ENCODE data around the gene HELQ.

HELQ gene

GRCh38 chr4:83372931-83373330, 82.7 kb downstream of the HELQ start:
- no peak for DNase-seq (ENCODE audit: low read depth in 2 of 2)

DNA sequence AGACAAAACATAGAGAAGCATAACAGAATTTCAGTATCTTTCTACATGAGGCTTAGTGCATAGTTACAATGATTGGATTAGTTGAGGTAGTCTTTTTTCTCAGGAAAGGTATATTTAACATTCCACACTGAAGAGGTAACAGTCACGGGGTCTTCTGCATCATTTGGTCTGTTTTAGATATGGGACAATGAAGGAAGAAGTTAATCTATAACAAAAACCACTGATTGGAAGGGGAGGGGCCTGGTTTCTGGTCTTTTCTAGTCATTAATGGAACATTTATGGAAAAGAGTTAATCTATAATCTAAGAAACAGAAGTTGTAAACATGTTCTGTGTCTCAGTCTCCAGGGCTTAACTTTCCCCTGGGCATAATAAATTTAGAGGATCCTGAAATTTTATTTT, 83.7 kb downstream of the HELQ start:
- no peak for DNase-seq (ENCODE audit: low read depth in 2 of 2)

DNA sequence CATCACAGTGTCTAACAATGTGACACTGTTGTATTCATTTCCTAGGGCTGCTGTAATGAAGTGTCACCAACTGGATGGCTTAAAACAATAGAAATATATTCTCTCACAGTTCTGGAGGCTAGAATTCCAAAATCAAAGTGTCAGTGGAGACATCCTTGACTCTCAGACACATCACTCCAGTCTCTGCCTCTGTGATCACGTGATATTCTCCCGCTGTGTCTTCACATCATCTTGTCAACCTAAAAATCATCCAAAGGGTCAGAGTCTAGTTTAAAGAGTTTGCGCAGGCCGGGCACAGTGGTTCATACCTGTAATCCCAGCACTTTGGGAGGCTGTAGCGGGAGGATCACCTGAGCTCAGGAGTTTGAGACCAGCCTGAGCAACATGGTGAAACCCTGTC, 84.4 kb downstream of the HELQ start:
- DNase-seq (ENCODE audit: low read depth in 2 of 2) = no peak

DNA sequence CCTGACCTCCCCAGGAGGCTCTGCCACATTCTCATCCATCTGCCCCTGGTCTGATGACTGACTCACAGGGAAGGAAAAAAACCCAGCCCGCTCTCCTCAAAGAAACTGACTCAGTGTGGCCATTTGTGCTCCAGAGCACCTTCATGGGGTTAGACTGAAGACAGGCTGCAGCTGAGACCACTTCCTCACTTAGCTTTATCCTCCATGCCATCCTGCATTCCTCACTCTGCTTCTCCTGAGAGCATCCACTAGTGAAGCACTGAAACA, 85.0 kb downstream of the HELQ start:
- DNase-seq (ENCODE audit: low read depth in 2 of 2) = no peak

DNA sequence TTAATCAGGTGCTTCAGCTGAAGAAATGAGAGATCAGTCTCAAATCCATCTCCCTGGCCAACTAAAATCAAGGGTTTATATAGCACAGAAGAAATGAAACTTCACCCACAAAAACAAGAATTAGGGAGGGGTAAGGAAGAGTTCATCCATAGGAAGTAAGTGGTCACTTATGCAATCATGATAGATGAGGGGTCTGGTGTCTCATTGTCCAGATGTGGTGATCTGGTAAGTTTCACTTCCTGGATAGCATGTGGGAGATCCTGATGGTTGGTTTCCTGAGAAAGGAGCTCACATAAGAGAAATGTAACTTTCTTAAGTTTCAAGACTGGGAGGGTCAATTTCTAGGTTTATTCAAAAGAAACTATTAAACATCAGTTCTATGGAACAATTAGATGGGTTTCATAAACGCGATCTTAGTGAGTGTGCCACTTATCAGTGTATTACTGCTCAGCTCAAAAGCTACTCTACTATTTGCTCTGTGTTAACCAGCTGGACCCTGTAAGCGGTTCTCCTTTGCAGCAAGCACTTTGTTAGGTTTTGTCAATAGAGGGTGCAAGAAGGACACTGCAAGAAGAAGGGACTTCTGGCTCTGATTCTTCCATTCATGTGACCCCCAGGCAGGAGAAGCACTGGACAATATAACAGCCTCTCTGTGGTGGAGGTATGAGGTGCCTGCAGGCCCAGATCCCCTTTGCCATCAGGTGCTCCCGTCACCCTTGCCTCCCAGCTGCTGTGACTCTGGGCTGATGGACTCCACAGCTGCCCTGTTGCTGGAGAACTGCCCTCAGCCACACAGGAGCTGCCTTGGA, 85.6 kb downstream of the HELQ start:
- DNase-seq (ENCODE audit: low read depth in 2 of 2) = no peak

- DNase-seq (ENCODE audit: low read depth in 2 of 2) = no peak
Observed at GRCh38 chr4:83364312-83364711, 91.3 kb downstream of the HELQ start.

DNA sequence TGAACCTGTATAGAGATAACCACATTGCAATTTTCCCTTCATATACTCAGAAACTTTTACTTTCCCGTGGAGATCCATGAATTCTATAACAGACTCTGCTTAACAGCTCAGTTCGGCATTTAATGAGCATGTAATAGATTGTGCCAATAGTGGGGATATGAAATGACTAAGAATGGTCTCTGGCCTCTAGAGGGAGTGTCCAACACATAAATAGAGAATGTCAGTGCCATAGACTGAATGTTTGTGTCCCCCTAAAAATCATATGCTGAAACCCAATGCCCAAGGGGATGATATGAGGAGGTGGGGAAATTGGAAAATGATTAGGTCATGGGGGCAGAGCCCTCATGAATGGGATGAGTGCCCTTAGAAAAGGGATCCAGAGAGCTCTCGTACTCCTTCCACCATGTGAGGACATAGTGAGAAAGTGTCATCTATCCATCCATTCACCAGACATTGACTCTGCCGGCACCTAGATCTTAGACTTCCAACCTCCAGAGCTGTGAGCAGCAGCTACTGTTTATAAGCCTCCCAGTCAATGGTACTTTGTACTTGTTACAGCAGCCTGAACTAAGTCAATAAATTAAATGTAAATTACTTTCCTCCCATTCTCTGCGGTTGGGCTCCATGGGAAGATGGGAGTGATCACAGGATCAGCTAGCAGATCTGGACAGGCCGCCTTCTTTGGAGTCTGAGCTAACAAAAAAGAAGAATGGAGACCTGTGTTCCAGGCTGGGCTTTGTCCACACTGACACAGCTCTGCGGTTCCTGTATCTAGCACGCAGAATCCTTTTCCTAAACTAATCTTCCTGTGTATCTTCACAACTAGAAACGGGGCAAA, 92.9 kb downstream of the HELQ start:
- peak; percentile 10 to 14 for DNase-seq (ENCODE audit: low read depth in 2 of 2)

- DNase-seq (ENCODE audit: low read depth in 2 of 2) = no peak
Observed at GRCh38 chr4:83361416-83362103, 94.1 kb downstream of the HELQ start.

DNA sequence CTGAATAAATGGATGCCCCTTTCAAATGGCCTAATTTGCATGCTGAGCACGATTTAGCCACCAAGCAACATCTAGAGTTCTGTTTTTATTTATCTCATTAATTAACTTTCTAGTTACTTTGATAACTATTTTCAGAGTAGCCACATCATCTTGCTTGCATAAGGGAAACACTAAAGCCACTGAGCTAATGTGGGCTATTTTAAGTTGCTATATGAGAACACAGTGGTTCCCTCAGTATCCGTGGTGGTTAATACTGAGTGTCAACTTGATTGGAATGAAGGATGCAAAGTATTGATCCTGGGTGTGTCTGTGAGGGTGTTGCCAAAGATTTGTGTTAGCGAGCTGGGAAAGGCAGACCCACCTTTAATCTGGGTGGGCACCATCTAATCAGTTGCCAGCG, 95.6 kb downstream of the HELQ start:
- DNase-seq (ENCODE audit: low read depth in 2 of 2) = no peak

- peak; percentile 59 to 66 for DNase-seq (ENCODE audit: low read depth in 2 of 2)
Observed at GRCh38 chr4:83358410-83358809, 97.2 kb downstream of the HELQ start.
